ENCODE data around the gene CCDC57.

GRCh38 chr17:82114447-82114846, 98.2 kb downstream of the CCDC57 start:
- TF ChIP-seq, protein P1, sequence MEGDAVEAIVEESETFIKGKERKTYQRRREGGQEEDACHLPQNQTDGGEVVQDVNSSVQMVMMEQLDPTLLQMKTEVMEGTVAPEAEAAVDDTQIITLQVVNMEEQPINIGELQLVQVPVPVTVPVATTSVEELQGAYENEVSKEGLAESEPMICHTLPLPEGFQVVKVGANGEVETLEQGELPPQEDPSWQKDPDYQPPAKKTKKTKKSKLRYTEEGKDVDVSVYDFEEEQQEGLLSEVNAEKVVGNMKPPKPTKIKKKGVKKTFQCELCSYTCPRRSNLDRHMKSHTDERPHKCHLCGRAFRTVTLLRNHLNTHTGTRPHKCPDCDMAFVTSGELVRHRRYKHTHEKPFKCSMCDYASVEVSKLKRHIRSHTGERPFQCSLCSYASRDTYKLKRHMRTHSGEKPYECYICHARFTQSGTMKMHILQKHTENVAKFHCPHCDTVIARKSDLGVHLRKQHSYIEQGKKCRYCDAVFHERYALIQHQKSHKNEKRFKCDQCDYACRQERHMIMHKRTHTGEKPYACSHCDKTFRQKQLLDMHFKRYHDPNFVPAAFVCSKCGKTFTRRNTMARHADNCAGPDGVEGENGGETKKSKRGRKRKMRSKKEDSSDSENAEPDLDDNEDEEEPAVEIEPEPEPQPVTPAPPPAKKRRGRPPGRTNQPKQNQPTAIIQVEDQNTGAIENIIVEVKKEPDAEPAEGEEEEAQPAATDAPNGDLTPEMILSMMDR (IDR thresholded peaks at IDR 0.05; ENCODE audit: low read depth, low read length, poor library complexity, severe bottlenecking), result no peak
- no peak for TF ChIP-seq EZH2phosphoT487 (IDR thresholded peaks at IDR 0.05; ENCODE audit: borderline replicate concordance, low read length)
